ENCODE results near the gene IQSEC1.

The IQSEC1 gene

GRCh38 chr3:13047296-13048165, 25.7 kb downstream of the IQSEC1 start:
- no peak for DNase-seq

GRCh38 chr3:13046569-13047274, 26.5 kb downstream of the IQSEC1 start:
- peak in 1 of 14 donors; percentile 52 for DNase-seq

- DNase-seq = peak in 2 of 14 donors; percentile 21 to 88
These were observed 27.2 kb downstream of the IQSEC1 start for GRCh38 chr3:13045904-13046568.

GRCh38 chr3:13045241-13045903, 27.9 kb downstream of the IQSEC1 start:
- DNase-seq = peak in 2 of 14 donors; percentile 22 to 37

GRCh38 chr3:13044496-13045240, 28.6 kb downstream of the IQSEC1 start:
- DNase-seq = peak in 8 of 14 donors; percentile 43 to 68 (median 56)

GRCh38 chr3:13043656-13044055, 29.6 kb downstream of the IQSEC1 start:
- no peak for DNase-seq

GRCh38 chr3:13042715-13043271, 30.4 kb downstream of the IQSEC1 start:
- peak in 4 of 14 donors; percentile 45 to 72 (median 62) for DNase-seq

GRCh38 chr3:13042127-13042701, 31.0 kb downstream of the IQSEC1 start:
- DNase-seq = peak in 9 of 14 donors; percentile 21 to 72 (median 52)

GRCh38 chr3:13041113-13041776, 32.0 kb downstream of the IQSEC1 start:
- DNase-seq = no peak

- DNase-seq = no peak
These were observed 32.7 kb downstream of the IQSEC1 start for GRCh38 chr3:13040361-13041074.

GRCh38 chr3:13039213-13039896, 33.9 kb downstream of the IQSEC1 start:
- DNase-seq = peak in 1 of 14 donors; percentile 47

- DNase-seq = no peak
These were observed 35.6 kb downstream of the IQSEC1 start for GRCh38 chr3:13037458-13038117.

GRCh38 chr3:13034861-13035260, 38.4 kb downstream of the IQSEC1 start:
- DNase-seq = no peak

GRCh38 chr3:13034109-13034800, 39.0 kb downstream of the IQSEC1 start:
- no peak for DNase-seq

GRCh38 chr3:13032206-13032605, 41.0 kb downstream of the IQSEC1 start:
- DNase-seq = no peak

- DNase-seq = no peak
These were observed 41.6 kb downstream of the IQSEC1 start for GRCh38 chr3:13031621-13032020.

- no peak for DNase-seq
These were observed 42.5 kb downstream of the IQSEC1 start for GRCh38 chr3:13030684-13031083.

Measured in C1 segment of cervical spinal cord (tissue), 14 donors.